GM12892 (cell line): ENCODE results near the gene UNKL.

Experiments
- POLR2A ChIP-seq: IDR thresholded peaks from 2 replicates; pipeline ENCODE4 v1.6.1; 2011; ENCODE audit warnings: low read depth, low read length, control low read depth
- POLR2AphosphoS5 ChIP-seq: IDR thresholded peaks from 2 replicates; pipeline ENCODE4 v1.6.1; 2011; ENCODE audit warnings: low read depth, low read length, control low read depth

DNA sequence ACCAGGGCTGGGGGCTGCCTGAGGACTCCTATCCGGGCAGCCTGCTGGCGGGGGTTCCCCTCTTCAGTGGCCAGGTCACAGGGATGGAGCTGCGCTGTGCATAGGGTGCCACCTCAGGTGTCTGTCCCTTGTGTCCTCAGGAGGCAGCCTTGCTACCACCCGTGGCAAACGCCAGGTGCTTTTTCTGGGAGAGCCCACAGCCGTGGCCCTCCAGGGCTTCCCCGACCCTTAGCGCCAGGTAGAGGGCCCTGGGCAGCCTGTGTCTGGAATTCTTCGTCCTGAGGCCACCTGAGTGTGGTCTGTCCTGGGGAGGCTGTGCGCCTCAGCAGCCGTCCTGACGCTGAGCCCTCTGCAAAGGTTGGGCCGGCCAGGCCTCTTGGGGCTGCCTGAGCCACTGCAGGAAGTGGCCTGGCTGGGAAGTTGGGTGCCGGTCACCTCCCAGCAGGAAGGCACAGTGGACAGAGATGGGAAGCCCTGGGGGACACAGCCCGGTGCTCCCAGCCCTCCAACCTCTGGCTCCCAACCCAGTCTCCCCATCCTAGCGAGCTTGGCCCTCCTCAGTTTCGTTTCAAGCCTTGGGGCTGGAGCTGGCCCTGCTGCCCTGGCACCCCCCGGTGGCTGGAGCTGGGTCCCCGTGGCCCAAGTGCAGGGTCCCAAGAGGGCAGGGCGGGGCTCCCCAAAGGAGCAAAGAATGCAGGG is 88.7 kb downstream of the UNKL start:
- TF ChIP-seq POLR2A (peak; percentile 69; the same call in 1 of the 2 replicates), POLR2AphosphoS5 (peak; percentile 87)
